Gastroesophageal sphincter (tissue), 4 donors: Measurements from ENCODE around the gene ERO1B. TPM values are rescaled to one million over a fixed set of nuclear protein-coding genes. Genes with fewer than 3 reads are reported as not detected.

ENCODE experiments used
- ATAC-seq: fragments of 150-250 bp; one replicate; pipeline ENCODE4 v1.9.1; 2016; ENCODE audit warnings: mild to moderate bottlenecking, moderate library complexity
- H3K27ac ChIP-seq, 4 donors: fragments of 200-600 bp; sonication (generic) in 3 of 4; 1 replicate in 3 of 4; 2 replicates in 1 of 4; pipeline ENCODE4 v1.5.1; 2016 to 2019
- H3K27me3 ChIP-seq: fragments of 200-600 bp; sonication (generic); one replicate; pipeline ENCODE4 v1.5.1; 2019
- H3K36me3 ChIP-seq, 2 donors: fragments of 200-600 bp; sonication (generic); one replicate each; pipeline ENCODE4 v1.5.1; 2019; ENCODE audit warnings: control low read depth in 1 of 2
- H3K4me1 ChIP-seq, 3 donors: fragments of 200-600 bp; sonication (generic); 1 replicate in 2 of 3; 2 replicates in 1 of 3; pipeline ENCODE4 v1.5.1; 2016 to 2019; ENCODE audit warnings: control low read depth in 2 of 3
- H3K4me3 ChIP-seq, 2 donors: fragments of 200-600 bp; sonication (generic); one replicate each; pipeline ENCODE4 v1.5.1; 2019; ENCODE audit warnings: mild to moderate bottlenecking in 1 of 2, moderate library complexity in 1 of 2
- H3K9me3 ChIP-seq, 3 donors: fragments of 200-600 bp; sonication (generic); one replicate each; pipeline ENCODE4 v1.5.1; 2017 to 2019; ENCODE audit warnings: control low read depth in 2 of 3
- CTCF ChIP-seq, 4 experiments: fragments of 200-600 bp in 2 of 4; fragments of 450-650 bp in 2 of 4; sonication (generic) in 1 of 4; IDR thresholded peaks; one replicate each; pipeline ENCODE4 v1.5.1; 2017 to 2019; ENCODE audit warnings: antibody characterized with exemption in 4 of 4, mild to moderate bottlenecking in 2 of 4, moderate library complexity in 2 of 4
- EP300 ChIP-seq: sonication (generic); formaldehyde crosslinking; IDR thresholded peaks from one replicate; pipeline ENCODE4 v1.6.1; 2017; ENCODE audit warnings: antibody characterized with exemption, mild to moderate bottlenecking
- POLR2A ChIP-seq, 2 donors: fragments of 450-650 bp; IDR thresholded peaks; one replicate each; pipeline ENCODE4 v1.6.1; 2017; ENCODE audit warnings: antibody characterized with exemption in 2 of 2, mild to moderate bottlenecking in 2 of 2, moderate library complexity in 1 of 2
- POLR2AphosphoS5 ChIP-seq: sonication (generic); formaldehyde crosslinking; IDR thresholded peaks from one replicate; pipeline ENCODE4 v1.6.1; 2017; ENCODE audit warnings: antibody characterized with exemption
- WGBS, 2 donors: methylation state at CpG; one replicate each; pipeline ENCODE4 v1.1.5; 2018; ENCODE audit warnings: low coverage in 1 of 2; 5-methylcytosine and 5-hydroxymethylcytosine counted together
- small RNA-seq, 4 donors: library from RNA; depleted of rRNA; stranded (forward); fragments of <200 nt; gene quantifications; one replicate each; pipeline ENCODE3, GENCODE V24; 2016
- total RNA-seq, 4 donors: library from RNA; depleted of rRNA; stranded (reverse); fragments of >200 nt; gene quantifications; one replicate each; pipeline ENCODE4 v1.1.0, GENCODE V29; 2016

Gene ERO1B
- total RNA-seq, 4 donors from 2014 or later: 7.3 to 13.5 (median 9.3) TPM

GRCh38 chr1:236168716-236169429 lies 112.9 kb downstream of the ERO1B start:
- TF ChIP-seq EP300 (no peak), POLR2AphosphoS5 (peak; percentile 37)
- H3K4me3 ChIP-seq: no peak overlapping the region
- no peaks in the 10 kb centered on the region for H3K4me1 ChIP-seq
- ATAC-seq: no peak
- H3K36me3 ChIP-seq: peaks cover 0 to 3% of the 10 kb centered on the region in 2 donors
- 60 to 75% methylated on average over 2 to 3 of the region's 10 CpGs for WGBS, 2 donors
- no peaks in the 10 kb centered on the region for H3K27me3 ChIP-seq
- no peaks in the 10 kb centered on the region for H3K9me3 ChIP-seq
- no peak overlapping the region for H3K27ac ChIP-seq

DNA sequence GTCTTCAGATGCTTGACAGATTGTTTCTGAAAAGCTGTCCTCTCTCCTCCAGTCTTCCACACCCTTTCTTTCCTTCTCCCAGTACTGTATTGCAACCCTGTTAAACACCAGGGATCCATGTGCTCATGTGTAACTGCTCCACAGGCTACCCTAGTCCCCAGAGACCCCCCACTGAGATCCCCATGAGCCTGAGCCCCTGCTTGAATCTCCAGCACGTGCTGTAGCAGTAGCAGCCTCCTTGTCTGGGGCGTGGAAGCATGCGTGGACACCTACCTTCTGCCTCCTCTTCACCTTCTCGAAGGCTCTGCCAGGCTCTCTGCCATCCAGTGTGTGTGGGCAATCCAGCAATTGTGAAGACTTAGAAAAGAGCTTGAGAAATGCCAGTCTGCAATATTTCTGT lies 114.2 kb downstream of the ERO1B start:
- Histone ChIP-seq H3K27ac (no peak overlapping the region), H3K4me1 (no peaks in the 10 kb centered on the region), H3K9me3 (peaks cover 0 to 6% (median 0%) of the 10 kb centered on the region in 3 donors), H3K27me3 (no peaks in the 10 kb centered on the region), H3K4me3 (no peak overlapping the region), H3K36me3 (peaks cover 0 to 7% of the 10 kb centered on the region in 2 donors)
- no peak for ATAC-seq
- TF ChIP-seq POLR2A (IDR thresholded peaks at IDR 0.05) (no peak), EP300 (no peak), CTCF (IDR thresholded peaks at IDR 0.05) (no peak), POLR2AphosphoS5 (no peak)
- 92% methylated on average over 2 of the region's 4 CpGs; no CpG with 5 or more reads in 1 of the 2 donors for WGBS, 2 donors

GRCh38 chr1:236167154-236167553 lies 114.6 kb downstream of the ERO1B start:
- Histone ChIP-seq H3K9me3 (peaks cover 0 to 10% (median 0%) of the 10 kb centered on the region in 3 donors), H3K4me1 (no peaks in the 10 kb centered on the region), H3K4me3 (no peak overlapping the region), H3K27me3 (no peaks in the 10 kb centered on the region), H3K36me3 (peaks cover 0 to 7% of the 10 kb centered on the region in 2 donors), H3K27ac (no peak overlapping the region)
- ATAC-seq: no peak
- TF ChIP-seq POLR2A (IDR thresholded peaks at IDR 0.05): no peak
- no peak for TF ChIP-seq CTCF (IDR thresholded peaks at IDR 0.05)
- no peak for TF ChIP-seq EP300
- no peak for TF ChIP-seq POLR2AphosphoS5
- WGBS, 2 donors: 89 to 100% methylated on average over 2 to 7 of the region's 7 CpGs

DNA sequence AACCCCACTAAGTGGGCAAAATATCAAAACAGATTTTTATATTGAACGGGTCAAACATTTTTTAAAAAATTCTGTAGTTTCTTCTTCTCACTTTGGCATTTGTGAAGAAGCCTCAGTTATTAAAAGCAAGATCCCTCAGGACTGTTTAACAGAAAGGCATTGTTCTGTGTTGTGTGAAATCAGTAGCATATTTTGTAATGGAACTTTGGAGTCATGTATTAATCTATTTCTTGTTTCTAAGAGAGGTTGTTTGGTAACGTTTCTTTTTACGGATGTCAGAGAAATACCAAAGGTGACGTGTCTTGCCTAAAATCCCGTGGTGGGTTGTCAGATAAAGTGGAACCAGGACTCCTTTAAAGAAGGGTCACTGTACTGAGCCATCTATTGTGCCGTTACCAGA lies 115.7 kb downstream of the ERO1B start:
- Histone ChIP-seq H3K4me3 (no peak overlapping the region), H3K27me3 (no peaks in the 10 kb centered on the region), H3K36me3 (peaks cover 0 to 10% of the 10 kb centered on the region in 2 donors), H3K27ac (no peak overlapping the region), H3K4me1 (no peaks in the 10 kb centered on the region), H3K9me3 (peaks cover 0 to 21% (median 0%) of the 10 kb centered on the region in 3 donors)
- TF ChIP-seq POLR2AphosphoS5 (no peak), CTCF (IDR thresholded peaks at IDR 0.05) (no peak), EP300 (no peak), POLR2A (IDR thresholded peaks at IDR 0.05) (no peak)
- 87 to 88% methylated on average over 6 of the region's 6 CpGs for WGBS, 2 donors
- no peak for ATAC-seq

Small RNA genes lying within 50 kb of the gene (small RNA-seq; reads per million reads assigned to genes)
- gene RNU2-70P: 0.27 to 1.2 (median 0.85) reads per million in 4 donors

Other genes starting within 250 kb of the ERO1B start
- gene NID1, start 216.9 kb downstream of the ERO1B start, total RNA-seq: 100 to 1,000 TPM; 139 to 322 (median 244) TPM
- 10 to 100 TPM; 11.4 to 17.7 (median 14.1) TPM for gene GPR137B, start 139.4 kb downstream of the ERO1B start, total RNA-seq
- 1 to 10 TPM in 1 of 4 donors, under 1 TPM in 2, not detected in 1; 0.27 to 1.7 (median 0.31) TPM for gene EDARADD, start 112.3 kb upstream of the ERO1B start, total RNA-seq
- 10 to 100 TPM; 50.5 to 81.8 (median 54.7) TPM for gene LGALS8, start 242.0 kb upstream of the ERO1B start, total RNA-seq